KOPT-K1 (cell line): ENCODE measurements around the gene DMRT1.
"Not testable (repeated sequence)": the region's sequence is repeated elsewhere in the genome, so short reads cannot be mapped to it uniquely, and the experiment has no call there.

Source experiments
- H3K27ac ChIP-seq: fragments of 200-600 bp; sonication (generic); 2 replicates; pipeline ENCODE4 v1.5.1; 2016; ENCODE audit warnings: antibody characterized with exemption, mild to moderate bottlenecking, low read depth, low read length; ENCODE audit not compliant: poor library complexity, severe bottlenecking
- H3K36me3 ChIP-seq: fragments of 200-600 bp; sonication (generic); 2 replicates; pipeline ENCODE4 v1.5.1; 2017; ENCODE audit warnings: antibody characterized with exemption, mild to moderate bottlenecking, low read length, moderate library complexity; ENCODE audit not compliant: insufficient read depth
- H3K9me3 ChIP-seq: fragments of 200-600 bp; sonication (generic); 2 replicates; pipeline ENCODE4 v1.5.1; 2017; ENCODE audit warnings: antibody characterized with exemption, low read length, mild to moderate bottlenecking; ENCODE audit not compliant: insufficient read depth, poor library complexity, severe bottlenecking

DMRT1 gene

GRCh38 chr9:977838-978830, 136.6 kb downstream of the DMRT1 start:
- no peak overlapping the region for H3K27ac ChIP-seq
- H3K36me3 ChIP-seq: no peaks in the 10 kb centered on the region
- H3K9me3 ChIP-seq: peaks cover 7% of the 10 kb centered on the region

GRCh38 chr9:979983-980382, 138.5 kb downstream of the DMRT1 start:
- Histone ChIP-seq H3K27ac (no peak overlapping the region), H3K36me3 (no peaks in the 10 kb centered on the region), H3K9me3 (no peaks in the 10 kb centered on the region)

DNA sequence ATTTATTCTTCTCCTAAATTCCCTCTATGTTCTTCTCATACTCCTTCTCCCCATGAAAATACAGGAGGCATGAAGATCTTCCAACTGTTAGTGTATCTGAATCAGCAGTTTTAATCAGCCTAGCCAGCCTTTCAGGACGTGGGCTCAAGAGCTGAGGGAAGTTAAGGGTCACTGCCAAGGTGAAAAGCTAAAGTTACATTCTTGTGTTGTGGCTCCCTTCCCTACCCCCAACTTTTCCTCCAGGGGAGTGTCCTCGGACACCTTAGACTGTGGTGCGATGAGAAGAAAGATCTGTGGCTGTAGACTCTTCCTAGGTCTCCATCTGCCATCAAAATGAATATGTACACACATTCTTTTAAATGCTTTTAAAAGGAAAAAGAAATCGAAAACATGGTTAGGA, 139.1 kb downstream of the DMRT1 start:
- H3K27ac ChIP-seq: no peak overlapping the region
- H3K9me3 ChIP-seq: no peaks in the 10 kb centered on the region
- H3K36me3 ChIP-seq: no peaks in the 10 kb centered on the region

DNA sequence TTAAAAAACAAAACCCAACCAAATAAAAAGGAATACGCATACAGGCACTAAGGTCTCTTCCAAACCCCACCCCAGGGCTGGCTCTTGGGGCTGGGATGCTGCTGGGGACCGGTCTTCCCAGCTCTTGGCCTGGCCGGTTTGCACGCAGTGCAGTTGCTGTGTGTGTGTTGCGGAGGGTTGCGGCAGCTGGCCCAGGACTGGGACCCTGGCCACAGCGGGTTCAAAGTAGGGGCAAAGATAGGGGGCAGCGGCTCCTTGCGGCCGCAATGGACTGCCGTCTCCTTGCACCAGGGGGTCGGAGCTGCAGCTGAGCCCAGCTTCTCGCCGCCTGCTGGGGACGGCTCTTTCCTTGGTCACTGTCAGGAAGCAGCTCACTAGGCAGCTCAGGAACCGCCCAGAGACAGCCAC, 140.0 kb downstream of the DMRT1 start:
- Histone ChIP-seq H3K27ac (no peak overlapping the region), H3K9me3 (no peaks in the 10 kb centered on the region), H3K36me3 (no peaks in the 10 kb centered on the region)

- Histone ChIP-seq H3K27ac (no peak overlapping the region), H3K9me3 (no peaks in the 10 kb centered on the region), H3K36me3 (no peaks in the 10 kb centered on the region)
Observed at GRCh38 chr9:982394-983230, 141.1 kb downstream of the DMRT1 start.

- no peaks in the 10 kb centered on the region for H3K9me3 ChIP-seq
- no peaks in the 10 kb centered on the region for H3K36me3 ChIP-seq
- H3K27ac ChIP-seq: no peak overlapping the region
Observed at GRCh38 chr9:994005-994404, 152.5 kb downstream of the DMRT1 start.

- Histone ChIP-seq H3K36me3 (no peaks in the 10 kb centered on the region), H3K9me3 (no peaks in the 10 kb centered on the region), H3K27ac (no peak overlapping the region)
Observed at GRCh38 chr9:995192-995591, 153.7 kb downstream of the DMRT1 start.

DNA sequence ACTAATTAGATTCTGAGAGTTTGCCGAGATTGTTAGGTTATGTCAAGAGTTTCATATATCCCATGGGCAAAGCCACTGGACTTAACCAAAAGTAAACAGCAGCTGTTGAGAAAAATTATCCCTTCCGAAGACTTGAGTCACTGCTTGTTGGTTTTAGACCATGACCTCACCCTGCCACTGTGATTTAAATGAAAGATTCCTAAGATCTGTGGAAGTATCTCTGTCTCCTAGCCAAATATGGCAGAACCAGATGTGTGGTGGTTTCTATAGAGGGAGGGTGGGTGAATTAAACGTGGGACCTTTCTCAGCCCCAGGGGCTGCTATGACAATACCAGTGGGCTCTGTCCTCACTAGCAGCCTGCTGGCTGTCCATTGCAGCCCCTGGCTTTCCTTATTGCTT, 154.3 kb downstream of the DMRT1 start:
- Histone ChIP-seq H3K27ac (no peak overlapping the region), H3K36me3 (no peaks in the 10 kb centered on the region), H3K9me3 (no peaks in the 10 kb centered on the region)

DNA sequence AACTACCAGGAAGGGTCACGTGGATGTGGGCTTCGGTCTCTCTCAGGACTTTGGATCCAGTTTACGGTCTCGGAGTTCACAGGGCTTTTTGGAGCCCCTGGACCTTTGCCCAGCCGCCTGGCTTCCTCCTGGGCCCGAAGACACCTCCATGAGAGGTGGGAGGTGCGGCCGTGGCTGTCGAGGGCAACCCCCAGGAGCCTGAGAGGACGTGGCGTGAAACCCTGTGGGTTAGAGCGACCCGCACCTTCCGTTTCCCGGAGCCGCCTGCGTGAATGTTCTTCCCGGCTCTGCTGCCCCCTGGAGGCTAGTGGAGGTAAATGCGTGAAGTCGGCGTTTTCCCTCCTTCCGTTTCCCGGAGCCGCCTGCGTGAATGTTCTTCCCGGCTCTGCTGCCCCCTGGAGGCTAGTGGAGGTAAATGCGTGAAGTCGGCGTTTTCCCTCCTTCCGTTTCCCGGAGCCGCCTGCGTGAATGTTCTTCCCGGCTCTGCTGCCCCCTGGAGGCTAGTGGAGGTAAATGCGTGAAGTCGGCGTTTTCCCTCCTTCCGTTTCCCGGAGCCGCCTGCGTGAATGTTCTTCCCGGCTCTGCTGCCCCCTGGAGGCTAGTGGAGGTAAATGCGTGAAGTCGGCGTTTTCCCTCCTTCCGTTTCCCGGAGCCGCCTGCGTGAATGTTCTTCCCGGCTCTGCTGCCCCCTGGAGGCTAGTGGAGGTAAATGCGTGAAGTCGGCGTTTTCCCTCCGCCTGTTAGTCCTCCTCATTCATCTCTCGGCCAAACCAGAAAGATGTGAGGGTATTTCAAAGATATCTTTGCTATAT, 157.0 kb downstream of the DMRT1 start:
- H3K36me3 ChIP-seq, H3K9me3 ChIP-seq, H3K27ac ChIP-seq: not testable (repeated sequence)

GRCh38 chr9:1001838-1002237, 160.3 kb downstream of the DMRT1 start:
- no peaks in the 10 kb centered on the region for H3K9me3 ChIP-seq
- no peaks in the 10 kb centered on the region for H3K36me3 ChIP-seq
- no peak overlapping the region for H3K27ac ChIP-seq

DNA sequence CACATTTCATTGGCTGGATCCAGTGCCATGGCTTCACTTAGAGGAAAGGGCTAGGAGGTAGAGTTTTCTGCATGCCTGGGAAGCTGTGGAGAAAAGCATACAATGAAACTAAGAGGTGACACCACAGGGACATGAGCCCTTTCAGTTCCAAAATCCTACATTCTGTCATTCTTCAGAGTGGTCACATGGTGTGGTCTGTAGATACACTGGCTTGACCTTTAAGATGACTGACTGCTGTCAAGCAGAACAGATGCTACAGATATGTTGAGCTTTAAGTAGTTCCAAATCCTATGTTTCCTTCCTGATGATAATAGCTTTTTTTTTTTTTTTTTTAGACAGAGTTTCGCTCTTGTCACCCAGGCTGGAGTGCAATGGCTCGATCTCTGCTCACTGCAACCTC, 161.2 kb downstream of the DMRT1 start:
- no peak overlapping the region for H3K27ac ChIP-seq
- H3K9me3 ChIP-seq: no peaks in the 10 kb centered on the region
- no peaks in the 10 kb centered on the region for H3K36me3 ChIP-seq

GRCh38 chr9:1005043-1005667, 163.7 kb downstream of the DMRT1 start:
- Histone ChIP-seq H3K27ac (no peak overlapping the region), H3K9me3 (no peaks in the 10 kb centered on the region), H3K36me3 (no peaks in the 10 kb centered on the region)

DNA sequence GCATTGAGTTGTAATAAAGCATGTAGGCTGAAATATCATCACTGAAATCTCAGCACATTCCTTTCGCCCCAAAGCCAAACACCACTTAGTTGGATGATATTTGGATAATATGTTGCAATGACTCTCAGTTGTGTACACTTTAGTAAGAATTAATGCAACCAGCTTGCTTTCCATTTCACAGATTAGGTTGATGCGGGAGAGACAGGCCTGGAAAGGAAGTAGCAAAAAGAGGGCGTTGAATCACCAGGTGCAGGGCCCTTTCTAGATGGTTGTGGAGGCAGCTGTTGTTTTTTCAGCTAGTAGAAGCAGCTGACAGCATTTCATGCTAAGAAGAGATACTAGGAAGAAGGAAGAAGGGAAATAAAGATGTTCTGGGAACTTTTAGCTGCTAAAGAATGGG, 165.8 kb downstream of the DMRT1 start:
- no peaks in the 10 kb centered on the region for H3K9me3 ChIP-seq
- H3K36me3 ChIP-seq: no peaks in the 10 kb centered on the region
- H3K27ac ChIP-seq: no peak overlapping the region

- H3K9me3 ChIP-seq: no peaks in the 10 kb centered on the region
- no peaks in the 10 kb centered on the region for H3K36me3 ChIP-seq
- no peak overlapping the region for H3K27ac ChIP-seq
Observed at GRCh38 chr9:1008216-1008615, 166.7 kb downstream of the DMRT1 start.
